ENCODE measurements around the gene TMEM143. TPM values are rescaled to one million over a fixed set of nuclear protein-coding genes. Genes with fewer than 3 reads are reported as not detected.
A peak's percentile ranks its signal among the peaks of the same experiment; 100 is the strongest.
"Not testable (repeated sequence)": the region's sequence is repeated elsewhere in the genome, so short reads cannot be mapped to it uniquely, and the experiment has no call there.

The TMEM143 gene
- total and polyA plus RNA-seq, 7 experiments from 2014 or later, result 5.7 to 39.8 (median 14.0) TPM

DNA sequence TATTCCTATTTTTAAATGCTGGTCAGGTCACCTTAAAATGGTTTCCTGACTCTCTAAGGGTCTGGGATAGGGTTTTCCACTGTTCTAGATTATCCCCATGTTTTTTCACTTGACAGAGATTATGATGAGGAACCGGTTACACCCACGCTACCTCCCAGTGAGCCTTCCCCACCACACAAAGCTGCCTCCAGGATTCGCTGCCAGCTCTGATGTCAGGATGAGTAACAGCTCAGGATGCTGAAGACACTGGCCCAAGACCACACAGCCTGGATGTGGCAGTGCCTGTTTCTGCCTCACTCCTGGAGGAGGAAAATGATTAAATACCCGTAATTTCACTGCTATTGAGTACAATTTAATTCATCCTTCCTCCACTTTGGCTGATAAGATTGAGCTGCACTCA lies 70.9 kb downstream of the TMEM143 start:
- Histone ChIP-seq H3K9me3 (ENCODE audit: control insufficient read depth in 2 of 3, low read length in 3 of 3) (no peaks in the 10 kb centered on the region), H3K27ac (ENCODE audit: low read depth, low read length) (no peak overlapping the region), H3K27me3 (ENCODE audit: control insufficient read depth in 2 of 2, insufficient read depth in 2 of 2, low read length in 2 of 2) (peaks cover 0 to 3% of the 10 kb centered on the region in 2 donors), H3K36me3 (ENCODE audit: control insufficient read depth in 2 of 3, insufficient read depth in 3 of 3, low read length in 3 of 3) (no peaks in the 10 kb centered on the region), H3K4me1 (ENCODE audit: control insufficient read depth in 2 of 2, insufficient read depth in 2 of 2, low read length in 2 of 2) (peaks cover 6 to 7% of the 10 kb centered on the region in 2 donors), H3K4me3 (ENCODE audit: low read length) (no peak overlapping the region)
- peak overlapping the region in 2 of 10 donors; percentile 7 to 31 for H3K4me3 Mint-ChIP-seq
- no peak for ATAC-seq
- no peak for DNase-seq
- ChIA-PET POLR2A (no interaction called here), CTCF (interaction anchor here (0.6 to 2.4 kb wide), 6 partner anchors 10 to 333 kb away, joined by 3 to 8 read pairs (median 4); partner anchors contain the start of gene ZNF114)
- H3K9me3 Mint-ChIP-seq, result peaks cover 0 to 5% (median 0%) of the 10 kb centered on the region in 11 donors
- peaks cover 0 to 5% (median 0%) of the 10 kb centered on the region in 5 donors for H3K27me3 Mint-ChIP-seq
- no peak overlapping the region for H3K27ac Mint-ChIP-seq
- intact Hi-C loops (cut with micrococcal nuclease), result no loop called here
- peaks cover 0 to 8% (median 3%) of the 10 kb centered on the region in 7 donors for H3K4me1 Mint-ChIP-seq
- H3K36me3 Mint-ChIP-seq, result no peaks in the 10 kb centered on the region

DNA sequence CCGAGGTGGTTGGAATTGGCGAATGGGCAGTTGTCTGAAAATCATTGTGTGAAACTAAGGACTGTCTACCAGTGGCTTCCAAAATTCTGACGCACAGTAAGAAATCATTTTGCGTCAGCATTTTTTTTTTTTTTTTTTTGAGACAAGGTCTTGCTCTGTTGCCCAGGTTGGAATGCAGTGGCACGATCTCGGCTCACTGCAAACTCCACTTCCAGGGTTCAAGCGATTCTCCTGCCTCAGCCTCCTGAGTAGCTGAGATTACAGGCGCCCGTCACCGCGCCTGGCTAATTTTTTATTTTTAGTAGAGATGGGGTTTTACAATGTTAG lies 72.3 kb downstream of the TMEM143 start:
- intact Hi-C loops (cut with micrococcal nuclease), result loop anchor here (1.0 kb wide), 4 partner anchors 20 to 184 kb away; no protein-coding TSS in a partner anchor
- not testable (repeated sequence) for ATAC-seq; H3K36me3 Mint-ChIP-seq; H3K27me3 Mint-ChIP-seq; H3K4me1 Mint-ChIP-seq; H3K9me3 ChIP-seq (ENCODE audit: control insufficient read depth in 2 of 3, low read length in 3 of 3); H3K27ac ChIP-seq (ENCODE audit: low read depth, low read length); H3K36me3 ChIP-seq (ENCODE audit: control insufficient read depth in 2 of 3, insufficient read depth in 3 of 3, low read length in 3 of 3); H3K4me1 ChIP-seq (ENCODE audit: control insufficient read depth in 2 of 2, insufficient read depth in 2 of 2, low read length in 2 of 2); H3K27me3 ChIP-seq (ENCODE audit: control insufficient read depth in 2 of 2, insufficient read depth in 2 of 2, low read length in 2 of 2); DNase-seq
- peak overlapping the region; percentile 72 for H3K4me3 ChIP-seq (ENCODE audit: low read length)
- Mint-ChIP-seq H3K27ac (peak overlapping the region in 1 of 9 donors; percentile 46), H3K9me3 (peaks cover 0 to 10% (median 3%) of the 10 kb centered on the region in 11 donors), H3K4me3 (peak overlapping the region; percentile 71 to 86 (median 81))
- ChIA-PET POLR2A (interaction anchor here (0.7 kb wide), 1 partner anchor 137 kb away, joined by 4 read pairs; no protein-coding TSS in a partner anchor), CTCF (interaction anchor here (1.5 to 2.4 kb wide), 2 partner anchors 22 to 42 kb away, joined by 5 to 8 read pairs; partner anchors contain the start of gene ZNF114)

DNA sequence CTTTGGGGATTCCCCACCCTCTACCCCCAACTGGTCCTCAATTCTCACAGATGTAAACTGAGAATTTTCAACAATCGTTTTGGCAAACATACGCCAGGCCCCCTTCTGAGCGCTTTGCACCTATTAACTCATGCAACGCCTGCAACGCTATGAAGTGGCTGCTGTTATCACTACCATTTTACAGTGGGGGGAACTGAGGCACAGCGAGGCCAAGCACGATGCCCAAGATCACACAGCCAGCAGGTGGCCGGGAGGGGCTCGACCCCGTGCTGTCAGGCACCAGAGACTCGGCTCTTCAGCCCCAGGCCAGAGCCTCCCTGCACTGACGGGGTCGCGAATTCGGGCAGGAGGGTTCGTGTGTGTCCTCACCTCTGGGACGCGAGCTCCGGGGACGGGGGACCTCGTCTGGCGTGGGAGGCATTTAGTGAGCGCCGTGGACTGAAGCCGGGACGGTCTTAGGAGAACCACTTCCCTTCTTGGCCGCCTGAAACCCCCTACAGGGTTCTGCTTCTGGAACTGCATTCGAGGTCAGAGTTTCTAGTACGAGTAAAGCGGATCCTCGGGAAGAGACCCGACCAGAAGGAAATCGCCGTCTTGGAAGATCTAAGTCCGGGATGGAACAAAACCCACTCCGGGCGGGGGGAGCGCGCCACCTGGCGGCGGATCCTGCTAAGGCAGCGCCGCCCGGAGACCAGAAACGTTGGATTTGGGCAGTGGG lies 72.8 kb downstream of the TMEM143 start:
- ATAC-seq (peak; percentile 79), DNase-seq (peak; percentile 22 to 79 (median 56))
- peaks cover 0 to 8% (median 3%) of the 10 kb centered on the region in 7 donors for H3K4me1 Mint-ChIP-seq
- peaks cover 6 to 7% of the 10 kb centered on the region in 2 donors for H3K4me1 ChIP-seq (ENCODE audit: control insufficient read depth in 2 of 2, insufficient read depth in 2 of 2, low read length in 2 of 2)
- H3K36me3 Mint-ChIP-seq, result peaks cover 0 to 10% (median 0%) of the 10 kb centered on the region in 5 donors
- H3K9me3 Mint-ChIP-seq, result peaks cover 0 to 15% (median 7%) of the 10 kb centered on the region in 11 donors
- peaks cover 0 to 6% (median 4%) of the 10 kb centered on the region in 3 experiments for H3K9me3 ChIP-seq (ENCODE audit: control insufficient read depth in 2 of 3, low read length in 3 of 3)
- CTCF ChIA-PET, result interaction anchor here (0.6 to 2.4 kb wide), 5 partner anchors 14 to 1519 kb away, joined by 3 to 8 read pairs (median 4); partner anchors contain the start of genes CARD8 and ZNF114
- no peak overlapping the region for H3K27ac ChIP-seq (ENCODE audit: low read depth, low read length)
- intact Hi-C loops (cut with micrococcal nuclease), result loop anchor here (1.0 kb wide), 4 partner anchors 20 to 184 kb away; no protein-coding TSS in a partner anchor
- H3K27me3 Mint-ChIP-seq, result peaks cover 0 to 9% (median 4%) of the 10 kb centered on the region in 5 donors
- H3K36me3 ChIP-seq (ENCODE audit: control insufficient read depth in 2 of 3, insufficient read depth in 3 of 3, low read length in 3 of 3), result no peaks in the 10 kb centered on the region
- H3K4me3 Mint-ChIP-seq, result peak overlapping the region; percentile 71 to 86 (median 81)
- peak overlapping the region in 2 of 9 donors; percentile 9 to 46 for H3K27ac Mint-ChIP-seq
- POLR2A ChIA-PET, result interaction anchor here (0.5 kb wide), 1 partner anchor 24 kb away, joined by 3 read pairs; no protein-coding TSS in a partner anchor
- peak overlapping the region; percentile 72 for H3K4me3 ChIP-seq (ENCODE audit: low read length)
- H3K27me3 ChIP-seq (ENCODE audit: control insufficient read depth in 2 of 2, insufficient read depth in 2 of 2, low read length in 2 of 2), result peaks cover 0 to 3% of the 10 kb centered on the region in 2 donors

DNA sequence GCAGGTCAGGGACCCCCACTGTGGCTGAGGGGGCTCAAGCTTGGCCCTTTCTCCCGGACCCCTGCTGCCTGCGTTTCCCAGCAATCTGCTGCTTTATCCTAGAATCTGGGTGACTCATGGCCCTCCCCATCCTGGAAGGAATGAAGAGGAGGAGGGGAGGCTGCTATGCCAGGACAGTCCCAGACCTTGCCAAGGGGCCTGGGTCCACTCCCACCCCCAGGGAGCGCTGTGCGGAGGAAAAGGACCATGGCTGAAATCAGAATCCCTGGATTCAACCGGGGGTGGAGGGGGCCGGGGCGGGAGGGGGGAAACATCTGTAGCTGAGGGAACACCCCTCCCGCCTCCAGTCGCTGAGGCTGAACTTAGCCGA lies 73.4 kb downstream of the TMEM143 start:
- peaks cover 0 to 8% (median 3%) of the 10 kb centered on the region in 7 donors for H3K4me1 Mint-ChIP-seq
- Histone ChIP-seq H3K27me3 (ENCODE audit: control insufficient read depth in 2 of 2, insufficient read depth in 2 of 2, low read length in 2 of 2) (peaks cover 0 to 3% of the 10 kb centered on the region in 2 donors), H3K4me3 (ENCODE audit: low read length) (no peak overlapping the region), H3K36me3 (ENCODE audit: control insufficient read depth in 2 of 3, insufficient read depth in 3 of 3, low read length in 3 of 3) (no peaks in the 10 kb centered on the region), H3K27ac (ENCODE audit: low read depth, low read length) (no peak overlapping the region), H3K4me1 (ENCODE audit: control insufficient read depth in 2 of 2, insufficient read depth in 2 of 2, low read length in 2 of 2) (peaks cover 6 to 7% of the 10 kb centered on the region in 2 donors), H3K9me3 (ENCODE audit: control insufficient read depth in 2 of 3, low read length in 3 of 3) (peaks cover 0 to 6% (median 4%) of the 10 kb centered on the region in 3 experiments)
- H3K27ac Mint-ChIP-seq, result no peak overlapping the region
- DNase-seq, result no peak
- intact Hi-C loops (cut with micrococcal nuclease), result no loop called here
- CTCF ChIA-PET, result interaction anchor here (0.6 to 1.3 kb wide), 4 partner anchors 13 to 1520 kb away, joined by 3 to 4 read pairs (median 4); partner anchors contain the start of gene CARD8
- POLR2A ChIA-PET, result interaction anchor here (0.5 kb wide), 1 partner anchor 24 kb away, joined by 3 read pairs; no protein-coding TSS in a partner anchor
- peaks cover 0 to 21% (median 7%) of the 10 kb centered on the region in 11 donors for H3K9me3 Mint-ChIP-seq
- peak overlapping the region in 2 of 10 donors; percentile 28 to 86 for H3K4me3 Mint-ChIP-seq
- H3K36me3 Mint-ChIP-seq, result peaks cover 0 to 13% (median 0%) of the 10 kb centered on the region in 5 donors
- peaks cover 0 to 12% (median 4%) of the 10 kb centered on the region in 5 donors for H3K27me3 Mint-ChIP-seq
- ATAC-seq, result no peak

DNA sequence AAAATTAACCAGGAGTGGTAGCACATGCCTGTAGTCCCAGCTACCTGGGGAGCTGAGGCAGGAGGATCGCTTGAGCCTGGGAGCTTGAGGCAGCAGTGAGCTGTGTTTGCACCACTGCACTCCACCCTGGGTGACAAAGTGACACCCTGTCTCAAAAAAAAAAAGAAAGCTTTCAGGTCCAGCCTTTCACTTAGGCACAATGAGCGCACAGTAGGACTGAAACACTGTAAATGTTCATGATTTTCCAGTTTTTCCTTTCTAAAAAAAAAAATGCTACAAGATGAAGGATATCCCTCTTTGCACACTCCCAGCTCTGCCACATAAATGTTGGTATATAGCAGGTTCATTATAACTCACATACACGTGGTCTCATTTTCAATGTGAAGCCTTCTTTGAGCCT lies 76.0 kb downstream of the TMEM143 start:
- Histone ChIP-seq H3K36me3 (ENCODE audit: control insufficient read depth in 2 of 3, insufficient read depth in 3 of 3, low read length in 3 of 3) (no peaks in the 10 kb centered on the region), H3K4me3 (ENCODE audit: low read length) (no peak overlapping the region), H3K27ac (ENCODE audit: low read depth, low read length) (no peak overlapping the region), H3K9me3 (ENCODE audit: control insufficient read depth in 2 of 3, low read length in 3 of 3) (peaks cover 0 to 6% (median 4%) of the 10 kb centered on the region in 3 experiments), H3K4me1 (ENCODE audit: control insufficient read depth in 2 of 2, insufficient read depth in 2 of 2, low read length in 2 of 2) (peaks cover 6 to 7% of the 10 kb centered on the region in 2 donors), H3K27me3 (ENCODE audit: control insufficient read depth in 2 of 2, insufficient read depth in 2 of 2, low read length in 2 of 2) (peaks cover 0 to 3% of the 10 kb centered on the region in 2 donors)
- Mint-ChIP-seq H3K9me3 (peaks cover 0 to 31% (median 10%) of the 10 kb centered on the region in 11 donors), H3K36me3 (peaks cover 0 to 18% (median 2%) of the 10 kb centered on the region in 5 donors), H3K27me3 (peaks cover 0 to 20% (median 4%) of the 10 kb centered on the region in 5 donors), H3K27ac (no peak overlapping the region), H3K4me3 (no peak overlapping the region), H3K4me1 (peaks cover 0 to 8% (median 5%) of the 10 kb centered on the region in 7 donors)
- no peak for DNase-seq
- intact Hi-C loops (cut with micrococcal nuclease), result no loop called here
- no peak for ATAC-seq
- CTCF ChIA-PET, result interaction anchor here (0.6 kb wide), 3 partner anchors 96 to 742 kb away, joined by 3 to 8 read pairs (median 3); no protein-coding TSS in a partner anchor
- POLR2A ChIA-PET, result no interaction called here

DNA sequence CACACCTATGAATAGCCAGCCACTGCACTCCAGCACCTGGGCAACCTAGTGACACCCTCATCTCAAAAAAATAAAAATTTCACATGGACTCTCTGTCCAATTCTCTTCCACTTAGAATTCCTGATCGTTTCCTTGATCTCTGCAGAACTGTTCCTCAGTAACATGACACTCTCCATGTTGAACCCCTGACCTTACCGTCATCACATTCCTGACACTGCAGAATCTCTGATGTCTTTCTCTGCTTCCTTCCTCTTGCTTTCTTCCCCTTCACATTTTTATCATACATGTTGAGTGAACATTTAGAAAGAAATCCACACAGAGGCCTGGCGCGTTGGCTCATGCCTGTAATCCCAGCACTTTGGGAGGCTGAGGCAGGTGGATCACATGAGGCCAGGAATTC lies 78.8 kb downstream of the TMEM143 start:
- Histone ChIP-seq H3K27me3 (ENCODE audit: control insufficient read depth in 2 of 2, insufficient read depth in 2 of 2, low read length in 2 of 2) (no peaks in the 10 kb centered on the region), H3K36me3 (ENCODE audit: control insufficient read depth in 2 of 3, insufficient read depth in 3 of 3, low read length in 3 of 3) (no peaks in the 10 kb centered on the region), H3K4me3 (ENCODE audit: low read length) (no peak overlapping the region), H3K9me3 (ENCODE audit: control insufficient read depth in 2 of 3, low read length in 3 of 3) (peaks cover 0 to 6% (median 4%) of the 10 kb centered on the region in 3 experiments), H3K4me1 (ENCODE audit: control insufficient read depth in 2 of 2, insufficient read depth in 2 of 2, low read length in 2 of 2) (no peaks in the 10 kb centered on the region), H3K27ac (ENCODE audit: low read depth, low read length) (no peak overlapping the region)
- DNase-seq, result no peak
- H3K27ac Mint-ChIP-seq, result no peak overlapping the region
- CTCF ChIA-PET, result interaction anchor here (0.6 kb wide), 1 partner anchor 290 kb away, joined by 3 read pairs; no protein-coding TSS in a partner anchor
- POLR2A ChIA-PET, result no interaction called here
- no peak for ATAC-seq
- peaks cover 0 to 31% (median 10%) of the 10 kb centered on the region in 11 donors for H3K9me3 Mint-ChIP-seq
- H3K4me3 Mint-ChIP-seq, result no peak overlapping the region
- intact Hi-C loops (cut with micrococcal nuclease), result no loop called here
- H3K36me3 Mint-ChIP-seq, result peaks cover 0 to 18% (median 2%) of the 10 kb centered on the region in 5 donors
- H3K27me3 Mint-ChIP-seq, result peaks cover 0 to 20% (median 4%) of the 10 kb centered on the region in 5 donors
- peaks cover 0 to 5% (median 0%) of the 10 kb centered on the region in 7 donors for H3K4me1 Mint-ChIP-seq

Measured in naive thymus-derived CD4-positive, alpha-beta T cell (primary cell).